NCI-H2171 (cell line): ENCODE data around the gene TIPARP.

Experiments
- DNase-seq: peaks from one replicate; lab custom pipeline; 2025; lab: John Stamatoyannopoulos, UW

The TIPARP gene

GRCh38 chr3:156674046-156674910 is at the start of gene TIPARP:
Gene TIPARP (plus strand): TSS chr3:156674590. CDS start chr3:156677698, 3,108 bp downstream.
- DNase-seq, result peak; percentile 96

GRCh38 chr3:156626104-156626503 is 48.3 kb upstream of the TIPARP start:
- no peak for DNase-seq

GRCh38 chr3:156627946-156628569 is 46.3 kb upstream of the TIPARP start:
- DNase-seq, result no peak

- DNase-seq, result no peak
Measured at GRCh38 chr3:156628836-156629618, 45.4 kb upstream of the TIPARP start.

GRCh38 chr3:156630081-156630772 is 44.2 kb upstream of the TIPARP start:
- DNase-seq, result peak; percentile 33

GRCh38 chr3:156630773-156631093 is 43.7 kb upstream of the TIPARP start:
- DNase-seq, result no peak

GRCh38 chr3:156631323-156631722 is 43.1 kb upstream of the TIPARP start:
- DNase-seq, result no peak

GRCh38 chr3:156632601-156633000 is 41.8 kb upstream of the TIPARP start:
- DNase-seq, result no peak

GRCh38 chr3:156633335-156633734 is 41.1 kb upstream of the TIPARP start:
- DNase-seq, result no peak

GRCh38 chr3:156635034-156635433 is 39.4 kb upstream of the TIPARP start:
- DNase-seq, result no peak

GRCh38 chr3:156635973-156636372 is 38.4 kb upstream of the TIPARP start:
- no peak for DNase-seq

- no peak for DNase-seq
Measured at GRCh38 chr3:156637480-156638022, 36.8 kb upstream of the TIPARP start.

- DNase-seq, result no peak
Measured at GRCh38 chr3:156638271-156638670, 36.1 kb upstream of the TIPARP start.

- no peak for DNase-seq
Measured at GRCh38 chr3:156639414-156640023, 34.9 kb upstream of the TIPARP start.

GRCh38 chr3:156641618-156641975 is 32.8 kb upstream of the TIPARP start:
- DNase-seq, result no peak

- no peak for DNase-seq
Measured at GRCh38 chr3:156642750-156643728, 31.4 kb upstream of the TIPARP start.

- DNase-seq, result no peak
Measured at GRCh38 chr3:156643729-156644389, 30.5 kb upstream of the TIPARP start.

GRCh38 chr3:156644958-156645357 is 29.4 kb upstream of the TIPARP start:
- no peak for DNase-seq

GRCh38 chr3:156646958-156647357 is 27.4 kb upstream of the TIPARP start:
- DNase-seq, result no peak

- DNase-seq, result no peak
Measured at GRCh38 chr3:156648086-156648485, 26.3 kb upstream of the TIPARP start.
